NCI-H146 (cell line): ENCODE data around the gene AXIN1.
"Not testable (repeated sequence)": the region's sequence is repeated elsewhere in the genome, so short reads cannot be mapped to it uniquely, and the experiment has no call there.

Source experiments
- DNase-seq: peaks from one replicate; lab custom pipeline; 2025; lab: John Stamatoyannopoulos, UW

The AXIN1 gene

DNA sequence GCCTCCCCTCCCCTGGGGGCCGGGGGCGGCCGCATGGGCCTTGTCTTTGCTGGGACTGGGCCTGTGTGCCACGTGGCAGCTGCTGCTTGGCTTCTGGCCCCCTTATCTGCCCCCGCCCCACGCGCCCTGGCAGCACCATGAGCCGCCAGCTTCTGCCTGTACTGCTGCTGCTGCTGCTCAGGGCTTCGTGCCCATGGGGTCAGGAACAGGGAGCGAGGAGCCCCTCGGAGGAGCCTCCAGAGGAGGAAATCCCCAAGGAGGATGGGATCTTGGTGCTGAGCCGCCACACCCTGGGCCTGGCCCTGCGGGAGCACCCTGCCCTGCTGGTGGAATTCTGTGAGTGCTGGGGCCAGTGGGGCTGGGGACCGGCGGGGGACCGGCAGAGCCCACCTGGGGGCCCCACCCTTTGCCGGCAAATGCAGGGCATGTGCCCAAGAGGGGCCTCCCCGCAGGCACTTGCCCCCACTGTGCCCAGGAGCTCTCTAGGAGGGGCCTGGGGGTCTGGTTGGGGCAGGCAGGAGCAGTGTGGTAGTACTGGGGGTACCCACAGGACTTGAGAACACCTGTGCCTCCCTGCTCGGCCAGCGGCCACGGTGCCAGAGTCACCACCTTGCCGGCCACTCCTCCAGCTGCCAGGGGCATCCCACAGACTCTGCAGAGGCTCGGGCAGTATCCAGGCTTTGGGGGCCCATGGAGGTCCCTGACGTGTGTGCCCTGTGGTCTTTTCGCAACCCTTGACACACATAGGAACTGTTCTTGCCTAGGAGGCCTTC lies 69.3 kb downstream of the AXIN1 start, which contains the start of gene PDIA2:
Gene PDIA2, plus strand, starts transcription at position 132 of the 773 bp plus-strand sequence. Its CDS starts 6 bp downstream, at position 138.
- DNase-seq = no peak

DNA sequence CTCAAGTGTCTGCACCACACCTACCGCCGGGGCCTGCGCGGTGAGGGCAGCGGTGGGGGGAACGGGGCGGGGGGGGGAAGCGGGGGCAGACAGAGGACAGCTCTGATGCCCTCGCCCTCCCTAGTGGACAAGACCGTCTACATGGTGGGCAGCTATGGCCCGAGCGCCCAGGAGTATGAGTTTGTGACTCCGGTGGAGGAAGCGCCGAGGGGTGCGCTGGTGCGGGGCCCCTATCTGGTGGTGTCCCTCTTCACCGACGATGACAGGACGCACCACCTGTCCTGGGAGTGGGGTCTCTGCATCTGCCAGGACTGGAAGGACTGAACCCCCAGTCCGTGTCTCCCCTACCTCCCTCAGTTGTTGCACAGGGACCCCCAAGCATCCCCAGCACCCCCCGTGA lies 70.0 kb downstream of the AXIN1 start:
- no peak for DNase-seq

DNA sequence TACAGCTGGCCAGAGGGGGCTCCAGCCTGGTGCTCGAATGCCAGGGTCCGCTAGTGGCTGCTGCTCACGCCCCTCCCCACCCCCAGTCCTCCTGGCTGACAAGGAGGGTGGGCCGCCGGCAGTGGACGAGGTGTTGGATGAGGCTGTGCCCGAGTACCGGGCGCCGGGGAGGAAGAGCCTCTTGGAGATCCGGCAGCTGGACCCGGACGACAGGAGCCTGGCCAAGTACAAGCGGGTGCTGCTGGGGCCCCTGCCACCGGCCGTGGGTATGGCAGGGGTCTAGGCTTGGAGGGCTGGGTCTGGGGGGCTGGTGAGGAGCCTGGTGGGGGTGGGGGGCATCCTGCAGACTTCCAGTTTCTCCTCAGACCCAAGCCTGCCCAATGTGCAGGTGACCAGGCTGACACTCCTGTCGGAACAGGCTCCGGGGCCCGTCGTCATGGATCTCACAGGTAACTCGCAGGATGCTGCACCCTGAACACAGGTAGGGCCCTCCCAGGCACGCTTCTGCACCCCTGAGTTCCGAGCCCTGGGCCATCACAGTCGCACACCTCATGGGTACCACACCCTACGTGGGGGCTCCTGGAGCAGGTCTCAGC lies 70.8 kb downstream of the AXIN1 start:
- DNase-seq = no peak

DNA sequence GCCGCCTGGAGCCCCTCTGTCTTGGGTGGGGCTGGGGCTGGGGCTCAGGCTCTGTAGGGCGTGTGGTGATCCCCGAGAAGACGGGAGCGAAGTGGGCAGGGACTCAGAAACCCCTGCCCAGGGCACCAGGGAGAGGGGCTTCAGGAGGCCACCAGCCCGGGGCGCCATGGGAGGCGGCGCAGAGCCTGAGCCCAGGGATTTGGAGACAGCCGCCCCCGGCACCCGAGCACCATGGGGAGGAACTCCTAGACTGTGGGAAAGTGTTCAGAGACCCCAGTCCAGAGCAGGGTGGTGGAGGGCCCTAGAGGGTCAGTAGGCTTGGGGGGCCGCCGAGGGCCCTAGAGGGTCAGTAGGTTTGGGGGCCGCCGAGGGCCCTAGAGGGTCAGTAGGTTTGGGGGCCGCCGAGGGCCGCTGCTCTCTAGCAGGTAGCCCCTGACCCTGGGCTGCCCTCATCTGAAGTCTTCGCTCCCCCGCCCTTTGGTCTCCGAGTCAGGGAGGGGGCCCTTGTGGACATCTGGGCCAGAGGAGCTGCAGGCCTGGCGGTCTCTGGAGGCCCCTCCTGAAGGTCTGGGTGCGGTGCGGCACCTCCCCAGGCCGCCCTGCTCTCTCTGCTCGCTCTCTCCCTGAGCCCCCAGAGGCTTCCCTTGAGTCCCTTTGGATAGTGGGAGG lies 71.4 kb downstream of the AXIN1 start:
- DNase-seq = no peak

DNA sequence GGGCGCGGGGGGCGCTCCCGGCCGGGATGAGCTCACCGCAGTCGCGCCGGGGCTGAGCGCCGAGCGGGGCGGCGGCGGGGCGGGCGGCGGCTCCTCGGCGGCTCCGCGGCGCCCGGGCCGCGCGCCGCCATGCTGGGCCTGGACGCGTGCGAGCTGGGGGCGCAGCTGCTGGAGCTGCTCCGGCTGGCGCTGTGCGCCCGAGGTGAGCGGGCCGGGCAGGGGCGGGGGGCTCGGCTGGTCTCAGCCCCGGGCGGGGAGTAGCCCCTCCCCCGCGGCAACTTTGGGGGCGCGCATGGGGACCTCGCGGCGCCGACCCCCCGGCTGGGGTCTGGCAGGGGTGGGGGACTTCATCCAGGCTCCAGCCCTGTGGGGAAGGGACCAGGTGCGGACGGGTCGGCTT lies 72.0 kb downstream of the AXIN1 start, which contains the start of gene ARHGDIG:
Gene ARHGDIG, plus strand, starts transcription at position 40 of the 400 bp plus-strand sequence. Its CDS starts 90 bp downstream, at position 130.
- DNase-seq = peak; percentile 23

DNA sequence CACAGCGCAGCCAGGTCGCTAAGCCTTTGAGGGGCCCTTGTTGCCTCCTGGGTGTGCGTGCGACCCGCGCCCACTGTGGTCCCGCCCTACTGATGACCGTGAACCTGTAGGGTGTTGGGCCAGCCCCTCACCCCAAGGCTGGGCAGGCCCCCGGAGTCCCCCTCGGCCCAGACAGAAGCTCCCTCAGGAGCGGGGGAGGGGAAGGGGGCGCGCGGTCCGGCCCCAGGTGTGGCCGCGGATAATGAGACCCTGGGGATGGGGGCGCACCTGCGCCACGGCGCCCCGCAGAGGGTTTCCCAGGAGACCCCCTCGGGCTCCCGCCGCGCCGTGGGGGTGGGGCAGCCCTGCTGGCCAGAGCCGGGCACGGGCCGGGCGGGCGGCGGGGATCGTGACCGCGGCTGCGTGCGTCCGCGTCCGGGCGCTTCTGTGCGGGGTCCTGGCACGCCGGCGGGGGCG lies 72.5 kb downstream of the AXIN1 start:
- peak; percentile 29 for DNase-seq

DNA sequence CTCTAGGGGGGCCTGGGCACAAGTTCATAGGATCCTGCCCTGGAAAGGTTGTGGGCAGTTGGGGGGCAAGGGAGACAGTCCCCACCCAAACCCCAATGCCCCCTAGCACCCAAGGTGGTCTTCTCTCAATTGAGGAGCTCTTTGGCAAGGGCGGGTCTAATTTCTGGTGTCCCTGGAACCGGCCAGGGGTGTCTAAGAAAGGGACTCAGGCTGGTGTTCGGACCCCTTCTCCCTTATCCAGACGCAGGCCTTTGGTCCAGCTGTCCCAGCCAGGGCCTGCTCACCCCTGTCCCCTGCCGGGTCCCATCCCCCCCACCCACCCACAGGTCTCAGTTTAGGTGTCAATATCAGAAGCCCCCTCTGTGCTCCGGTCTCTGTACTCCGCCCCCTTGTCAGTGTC lies 73.0 kb downstream of the AXIN1 start:
- DNase-seq = no peak

DNA sequence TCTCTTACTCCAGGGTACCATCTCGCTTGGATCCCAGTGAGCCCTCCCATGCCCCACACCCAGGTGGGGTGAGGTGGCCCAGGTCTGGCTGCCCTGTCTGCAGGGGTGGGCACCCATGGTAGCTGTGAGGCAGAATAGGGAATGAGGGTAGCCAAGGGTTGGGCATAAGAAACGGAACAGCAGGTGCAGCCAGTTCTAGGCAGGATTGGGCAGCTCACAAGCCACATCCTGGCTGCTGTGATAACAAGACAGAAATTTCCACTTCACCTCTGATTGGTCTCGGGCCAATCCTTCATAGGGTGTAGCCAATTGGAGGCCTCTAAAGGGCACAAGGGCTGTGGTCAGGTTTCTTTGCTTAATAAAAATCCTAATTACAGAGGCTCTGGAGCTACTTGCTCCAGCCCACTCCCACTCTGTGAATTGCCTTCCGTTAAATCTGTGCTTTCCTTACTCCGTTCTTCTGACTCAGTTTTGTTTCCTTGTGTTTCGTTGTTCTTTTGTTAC lies 73.6 kb downstream of the AXIN1 start:
- DNase-seq = peak; percentile 81

DNA sequence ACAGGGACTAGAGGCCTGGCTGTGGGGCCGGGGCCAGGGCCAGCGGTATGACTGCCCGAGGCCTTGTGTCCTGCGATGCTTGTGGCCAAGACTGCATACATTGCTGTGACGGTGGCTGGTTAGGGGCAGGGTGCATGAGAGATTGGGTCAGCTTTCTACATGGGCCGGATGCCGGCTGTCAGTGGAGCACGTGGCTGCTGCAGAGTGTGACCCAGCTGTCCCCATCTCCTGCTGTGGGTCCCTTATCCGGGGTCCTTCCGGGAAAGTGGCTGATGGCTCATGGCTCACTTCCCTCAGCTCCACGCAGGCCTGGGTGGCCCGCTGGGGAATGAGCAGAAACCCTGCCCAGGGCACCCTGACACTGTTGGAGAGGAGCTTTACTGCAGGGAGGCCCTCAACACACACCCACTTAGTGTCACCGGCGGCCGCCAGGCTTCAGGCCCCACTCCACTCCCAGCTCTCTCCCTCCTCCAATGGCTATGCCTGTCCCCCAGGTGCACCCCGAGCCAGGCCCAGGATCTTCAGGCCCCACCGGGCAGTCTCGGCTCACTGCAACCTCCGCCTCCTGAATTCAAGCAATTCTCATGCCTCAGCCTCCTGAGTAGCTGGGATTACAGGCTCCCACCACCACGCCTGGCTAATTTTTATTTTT lies 76.0 kb downstream of the AXIN1 start:
- DNase-seq = no peak

DNA sequence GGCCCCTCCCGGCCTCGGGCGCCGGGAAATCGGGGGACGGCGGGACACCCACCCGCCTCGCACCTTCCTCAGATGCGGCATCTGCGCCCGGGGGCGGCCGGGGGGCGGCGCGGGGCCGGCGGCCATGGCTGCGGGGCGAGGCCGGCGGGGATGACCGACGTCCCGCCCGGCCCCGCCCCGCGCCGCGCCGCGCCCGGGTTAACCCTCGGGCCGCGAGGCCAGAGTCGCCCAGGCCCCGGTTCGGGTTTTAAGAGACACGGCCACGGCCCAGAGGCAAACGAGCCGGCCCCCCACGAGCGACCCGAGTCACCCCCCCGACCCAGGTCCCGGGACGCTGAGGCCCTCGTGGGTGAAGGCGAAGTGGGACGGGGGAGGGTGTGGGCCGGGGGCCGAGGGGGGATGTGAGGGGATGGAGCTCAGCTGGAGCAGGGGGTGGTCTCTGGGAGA lies 76.7 kb downstream of the AXIN1 start, which contains the start of gene RGS11:
Gene RGS11, minus strand, starts transcription at position 159 of the 447 bp plus-strand sequence. Its CDS starts 33 bp downstream, at position 126.
- DNase-seq = no peak

DNA sequence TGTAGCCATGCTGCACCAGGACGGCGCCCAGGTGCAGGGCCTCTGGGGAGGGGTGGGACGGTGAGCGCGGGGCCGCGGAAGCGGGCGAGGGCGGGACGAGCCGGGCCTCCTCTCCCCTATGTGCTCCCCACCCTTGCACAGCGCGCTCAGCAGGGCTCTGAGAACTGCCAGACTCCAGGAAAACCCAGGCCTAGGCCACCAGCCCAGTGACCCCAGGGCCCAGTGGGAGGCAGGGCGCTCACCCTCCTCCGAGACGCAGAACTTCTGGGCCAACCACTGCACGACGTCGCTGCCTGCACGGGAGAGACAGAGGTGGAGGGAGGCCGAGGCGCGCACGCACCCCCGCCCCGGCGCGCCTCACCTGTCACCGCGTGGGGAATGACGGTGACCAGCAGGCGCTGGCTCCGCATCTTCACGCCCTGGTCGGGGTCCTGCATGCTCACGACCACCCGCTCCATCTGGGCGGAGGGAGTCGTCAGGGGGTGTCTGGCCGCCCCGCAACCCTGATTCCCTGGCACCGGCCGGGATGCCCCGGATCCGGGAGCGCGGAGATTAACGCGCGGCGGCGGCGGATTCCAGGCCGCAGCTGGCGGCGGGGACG lies 77.4 kb downstream of the AXIN1 start:
- peak; percentile 52 for DNase-seq

DNA sequence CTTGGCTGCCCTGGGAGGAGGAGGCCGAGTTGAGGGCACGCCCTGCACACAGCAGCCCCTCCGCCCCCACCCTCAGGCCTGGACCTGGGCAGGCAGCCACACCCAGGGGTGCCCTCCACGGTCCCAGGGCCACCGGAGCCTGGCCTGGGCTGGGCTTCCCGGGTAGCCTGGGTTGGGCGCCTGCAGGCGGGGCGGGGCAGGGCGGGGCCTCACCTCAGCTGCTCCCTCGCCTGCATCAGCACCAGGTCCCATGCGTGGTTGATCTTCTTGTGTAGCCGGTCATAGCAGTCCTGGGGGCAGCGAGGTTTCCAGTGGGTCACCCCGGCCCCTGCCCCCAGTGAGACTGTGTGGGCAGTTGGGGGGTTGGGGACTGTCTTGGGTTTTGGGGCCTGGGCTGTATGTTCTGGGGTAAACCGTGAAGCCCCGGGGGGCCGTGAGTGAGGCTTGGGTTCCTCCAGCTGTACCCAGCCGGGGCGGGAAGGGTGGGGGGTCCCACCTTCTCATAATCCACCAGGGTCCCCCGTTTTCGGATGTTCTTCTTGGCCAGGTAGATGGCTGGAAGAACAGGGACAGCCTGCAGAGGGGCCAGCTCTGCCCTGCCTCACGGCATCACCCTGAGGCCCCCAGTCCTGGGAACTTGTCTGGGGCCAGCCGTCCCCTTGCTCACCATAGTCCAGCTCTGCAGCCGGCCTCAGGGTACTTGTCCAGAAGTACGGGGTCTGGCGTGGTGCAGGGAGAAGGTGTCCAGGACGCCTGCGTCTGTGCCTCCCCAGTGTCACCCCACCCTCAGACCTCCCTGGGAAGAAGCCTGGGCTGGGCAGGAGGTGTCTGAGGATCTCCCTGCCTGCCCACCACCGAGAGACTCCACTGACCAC lies 78.7 kb downstream of the AXIN1 start:
- no peak for DNase-seq

DNA sequence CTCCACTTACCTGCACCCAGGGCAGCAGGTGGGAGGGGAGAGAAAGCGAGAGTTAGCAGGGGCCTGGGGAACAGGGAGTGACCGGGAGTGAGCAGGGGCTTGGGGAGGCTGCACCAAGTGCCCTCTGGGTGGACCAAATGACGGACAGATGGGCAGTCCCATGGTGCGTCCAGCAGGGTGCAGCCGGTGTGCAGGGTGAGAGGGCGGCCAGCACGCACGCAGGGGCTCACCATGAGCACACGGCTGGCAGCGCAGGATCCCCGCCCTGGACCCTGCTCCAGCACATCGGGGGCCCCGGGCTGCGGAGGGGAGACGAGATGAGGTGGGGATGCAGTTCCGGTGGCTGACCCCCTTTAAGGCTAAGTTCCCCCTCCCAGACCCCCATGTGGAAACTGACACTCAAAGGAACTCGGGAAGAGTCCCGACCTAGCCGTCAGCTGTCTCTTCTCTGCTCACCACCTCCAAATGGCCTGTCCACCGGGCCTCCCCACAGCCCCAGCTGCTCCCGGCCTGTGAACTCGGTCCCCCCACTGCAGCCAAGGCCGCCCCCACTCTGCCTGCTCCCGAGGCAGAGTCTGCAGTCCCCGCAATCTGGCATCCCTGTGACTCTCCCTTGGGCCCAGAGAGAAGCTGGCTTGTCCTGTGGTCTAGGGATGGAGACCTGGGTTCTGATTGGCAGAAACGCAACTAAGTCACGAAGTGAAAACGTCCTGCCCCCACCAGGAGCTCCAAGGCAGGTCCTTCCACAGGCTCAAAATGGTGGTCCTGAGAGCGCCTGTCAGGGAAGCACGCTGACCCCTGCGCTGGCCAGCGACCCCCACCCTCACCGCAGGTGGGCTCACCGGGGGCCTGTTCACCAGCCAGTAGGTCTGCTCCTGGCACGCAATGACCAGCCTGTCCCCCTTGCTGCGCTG lies 79.6 kb downstream of the AXIN1 start:
- no peak for DNase-seq

DNA sequence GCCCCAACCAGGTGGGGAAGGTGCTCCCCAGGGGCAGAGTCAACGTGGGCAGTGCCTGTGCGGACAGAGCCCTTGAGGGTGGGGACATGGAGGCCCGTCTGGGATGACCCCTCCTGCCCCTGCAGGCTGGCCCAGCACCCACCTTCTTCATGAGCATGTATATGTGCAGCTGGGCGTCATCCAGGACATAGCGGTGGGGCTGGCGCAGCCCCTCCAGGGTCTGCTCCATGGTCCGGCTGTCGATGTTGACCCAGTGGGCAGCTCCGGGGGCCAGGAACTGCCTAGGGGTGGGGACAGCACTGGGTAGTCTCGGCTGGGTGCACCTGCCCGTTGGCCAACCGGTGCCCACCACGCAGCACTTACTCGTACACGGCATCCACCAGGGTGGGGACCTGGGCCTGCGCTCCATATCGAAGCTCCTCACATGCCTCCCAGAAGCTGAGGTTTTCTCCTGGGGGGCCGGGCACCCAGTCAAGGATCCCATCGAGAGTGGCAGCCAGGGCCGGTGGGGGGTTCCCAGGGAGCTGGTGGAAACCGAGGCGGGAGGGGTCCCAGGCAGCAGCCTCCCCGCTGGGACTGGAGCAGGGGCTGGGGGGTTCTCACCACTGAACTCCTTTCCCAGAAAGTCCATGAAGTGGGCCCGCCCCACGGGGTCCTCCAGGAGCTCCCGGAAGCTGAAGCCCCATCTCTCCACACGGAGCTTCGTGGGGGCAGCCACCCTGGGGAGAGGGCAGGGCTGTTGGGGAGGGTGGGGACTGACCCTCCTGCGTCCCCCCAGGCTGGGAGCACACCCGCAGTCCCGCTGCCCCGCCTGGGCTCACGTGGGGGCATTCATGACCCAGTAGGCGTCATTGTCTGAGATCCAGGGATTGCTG lies 81.9 kb downstream of the AXIN1 start:
- DNase-seq = no peak

DNA sequence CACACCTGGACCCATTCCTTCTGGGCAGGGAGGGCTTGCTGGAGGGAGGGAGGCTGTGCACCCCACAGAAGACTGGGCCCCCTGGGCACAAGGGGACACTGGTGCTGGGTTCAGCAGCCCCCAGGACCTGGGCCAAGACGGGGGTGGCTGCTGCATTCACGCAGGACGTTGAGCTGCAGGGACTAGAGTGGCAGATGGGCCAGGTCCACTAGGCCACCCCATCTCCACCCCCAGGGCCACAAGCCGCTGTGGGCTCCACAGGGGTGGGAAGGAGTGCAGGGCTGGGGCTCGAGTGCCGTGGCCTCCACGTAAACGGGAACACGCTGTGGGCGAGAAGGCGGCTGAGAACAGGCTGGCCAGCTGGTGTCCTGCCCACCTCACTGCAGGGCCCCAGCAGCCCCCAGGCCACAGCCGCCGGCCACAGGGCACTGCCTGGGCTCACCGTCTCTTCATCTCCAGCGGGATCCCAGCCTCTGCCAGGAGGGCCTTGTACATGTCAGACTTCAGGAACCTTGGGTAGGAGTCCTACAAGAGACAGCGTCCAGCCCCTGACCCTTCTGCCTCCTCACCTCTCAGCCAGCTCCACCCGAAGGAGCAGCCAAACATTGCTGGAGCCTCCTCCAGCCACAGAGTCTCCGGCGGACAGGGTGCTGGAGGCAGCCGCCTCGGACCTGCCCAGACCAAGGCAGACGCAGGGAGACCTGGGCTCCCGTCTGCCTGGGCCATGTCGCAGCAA lies 83.3 kb downstream of the AXIN1 start:
- no peak for DNase-seq

DNA sequence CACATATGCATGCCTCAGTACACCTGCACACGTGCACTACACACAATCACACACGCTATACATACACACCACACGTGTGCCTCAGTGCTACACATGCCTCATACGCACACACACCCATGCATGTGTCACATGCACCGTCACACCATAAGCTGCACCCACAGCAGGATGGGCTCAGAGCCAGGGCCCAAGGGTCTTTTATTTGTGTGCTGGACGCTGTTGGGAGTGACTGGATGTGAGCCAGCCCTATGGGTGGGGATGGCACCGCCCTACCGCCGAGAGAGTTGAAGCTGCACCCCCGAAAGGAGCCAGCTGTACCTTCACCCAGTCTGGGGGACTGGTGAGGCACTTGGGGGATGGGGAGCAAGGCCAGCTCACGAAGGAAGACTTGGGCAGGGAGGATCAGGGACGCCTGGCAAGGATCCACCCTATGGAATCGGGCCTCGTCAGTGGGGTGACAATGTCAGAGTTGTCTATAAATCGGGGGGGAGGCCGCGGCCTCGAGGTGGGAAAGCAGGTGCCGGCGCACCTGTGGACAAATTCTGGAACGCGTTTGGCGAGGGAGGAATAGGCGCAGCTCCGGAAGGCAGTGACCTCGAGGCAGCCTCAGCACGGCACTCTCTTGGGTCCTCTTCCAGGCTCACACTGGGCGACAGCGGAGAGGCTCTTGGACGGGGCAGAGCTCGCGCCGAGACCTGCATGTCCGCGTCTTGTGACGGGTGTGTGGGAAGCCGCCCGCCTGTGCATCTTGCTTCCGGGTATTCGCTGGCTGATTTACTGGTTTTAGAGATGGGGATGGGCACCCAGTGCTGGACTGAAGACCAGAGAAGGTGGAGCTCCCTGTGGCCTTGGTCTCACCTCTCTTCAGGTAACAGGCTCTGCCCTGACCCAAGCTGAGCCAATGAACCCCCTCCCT lies 84.1 kb downstream of the AXIN1 start:
- no peak for DNase-seq

DNA sequence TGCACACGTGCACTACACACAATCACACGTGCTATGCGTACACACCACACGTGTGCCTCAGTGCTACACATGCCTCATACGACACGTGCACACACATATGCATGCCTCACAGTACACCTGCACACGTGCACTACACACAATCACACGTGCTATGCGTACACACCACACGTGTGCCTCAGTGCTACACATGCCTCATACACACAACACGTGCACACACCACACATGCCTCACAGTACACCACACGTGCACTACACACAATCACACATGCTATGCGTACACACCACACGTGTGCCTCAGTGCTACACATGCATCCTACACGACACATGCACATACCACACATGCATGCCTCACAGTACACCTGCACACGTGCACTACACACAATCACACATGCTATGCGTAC lies 85.0 kb downstream of the AXIN1 start:
- DNase-seq = not testable (repeated sequence)
